ENCODE results near the gene ADAM8.

DNA sequence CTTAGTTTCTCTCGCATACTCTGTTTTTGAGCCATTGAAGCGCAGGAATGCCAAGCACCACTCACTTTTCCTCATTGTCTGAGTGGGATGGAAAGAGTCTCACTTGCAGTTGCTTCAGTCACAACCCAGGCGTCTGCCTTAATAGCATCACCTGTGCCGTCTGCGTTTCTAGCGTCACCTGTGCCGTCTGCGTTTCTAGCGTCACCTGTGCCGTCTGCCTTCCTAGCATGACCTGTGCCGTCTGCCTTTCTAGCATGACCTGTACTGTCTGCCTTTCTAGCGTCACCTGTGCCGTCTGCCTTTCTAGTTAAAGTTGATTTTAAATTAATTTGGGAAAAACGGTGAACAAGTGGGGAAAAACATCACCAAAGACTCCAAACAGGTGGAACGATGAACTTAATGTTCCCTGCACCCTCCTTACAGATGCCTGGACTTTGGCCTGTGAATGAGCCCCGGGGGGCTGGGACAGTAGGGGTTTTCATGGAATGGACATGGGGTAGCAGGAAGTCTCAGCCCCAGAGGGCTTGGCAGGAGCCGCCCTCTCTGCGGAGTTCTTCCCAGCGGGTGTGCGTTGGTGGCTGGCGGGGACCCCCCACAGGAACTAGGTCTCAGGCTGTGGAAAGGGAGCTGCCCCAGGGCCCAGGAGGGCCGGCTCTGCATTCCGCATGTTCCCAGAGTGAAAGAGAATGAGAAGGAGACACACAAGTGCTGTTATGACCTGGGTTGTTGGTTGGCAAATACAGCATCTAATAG, 35.5 kb upstream of the ADAM8 start:
- TF ChIP-seq, protein P1, sequence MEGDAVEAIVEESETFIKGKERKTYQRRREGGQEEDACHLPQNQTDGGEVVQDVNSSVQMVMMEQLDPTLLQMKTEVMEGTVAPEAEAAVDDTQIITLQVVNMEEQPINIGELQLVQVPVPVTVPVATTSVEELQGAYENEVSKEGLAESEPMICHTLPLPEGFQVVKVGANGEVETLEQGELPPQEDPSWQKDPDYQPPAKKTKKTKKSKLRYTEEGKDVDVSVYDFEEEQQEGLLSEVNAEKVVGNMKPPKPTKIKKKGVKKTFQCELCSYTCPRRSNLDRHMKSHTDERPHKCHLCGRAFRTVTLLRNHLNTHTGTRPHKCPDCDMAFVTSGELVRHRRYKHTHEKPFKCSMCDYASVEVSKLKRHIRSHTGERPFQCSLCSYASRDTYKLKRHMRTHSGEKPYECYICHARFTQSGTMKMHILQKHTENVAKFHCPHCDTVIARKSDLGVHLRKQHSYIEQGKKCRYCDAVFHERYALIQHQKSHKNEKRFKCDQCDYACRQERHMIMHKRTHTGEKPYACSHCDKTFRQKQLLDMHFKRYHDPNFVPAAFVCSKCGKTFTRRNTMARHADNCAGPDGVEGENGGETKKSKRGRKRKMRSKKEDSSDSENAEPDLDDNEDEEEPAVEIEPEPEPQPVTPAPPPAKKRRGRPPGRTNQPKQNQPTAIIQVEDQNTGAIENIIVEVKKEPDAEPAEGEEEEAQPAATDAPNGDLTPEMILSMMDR (optimal IDR thresholded peaks at IDR 0.05 in 1 of 3, IDR thresholded peaks at IDR 0.05 in 1 of 3, conservative IDR thresholded peaks at IDR 0.05 in 1 of 3; ENCODE audit: extremely low read depth in 1 of 3, insufficient read depth in 2 of 3, low read length in 3 of 3) = no peak
- TF ChIP-seq EZH2 (IDR thresholded peaks at IDR 0.05; ENCODE audit: low read length) = no peak

Data from keratinocyte (primary cell).